Ascending aorta (tissue), 2 donors: ENCODE results near the gene TRIM28. TPM values are rescaled to one million over a fixed set of nuclear protein-coding genes. Genes with fewer than 3 reads are reported as not detected.

ENCODE experiments used
- DNase-seq, 2 donors: peaks; one replicate each; pipeline ENCODE4 v3.0.0-alpha.2; 2019; ENCODE audit warnings: low spot score in 2 of 2
- H3K27ac ChIP-seq, 2 donors: fragments of 200-600 bp; sonication (generic); one replicate each; pipeline ENCODE4 v1.5.1; 2016 to 2017; ENCODE audit warnings: mild to moderate bottlenecking in 1 of 2
- H3K27me3 ChIP-seq: fragments of 200-600 bp; sonication (generic); one replicate; pipeline ENCODE4 v1.5.1; 2017
- H3K36me3 ChIP-seq, 2 donors: fragments of 200-600 bp; sonication (generic); one replicate each; pipeline ENCODE4 v1.5.1; 2016
- H3K4me1 ChIP-seq, 2 donors: fragments of 200-600 bp; sonication (generic); one replicate each; pipeline ENCODE4 v1.5.1; 2016 to 2017; ENCODE audit warnings: mild to moderate bottlenecking in 1 of 2
- H3K4me3 ChIP-seq, 2 donors: fragments of 200-600 bp; sonication (generic); one replicate each; pipeline ENCODE4 v1.5.1; 2016 to 2017; ENCODE audit warnings: mild to moderate bottlenecking in 1 of 2
- H3K9me3 ChIP-seq, 2 donors: fragments of 200-600 bp; sonication (generic); one replicate each; pipeline ENCODE4 v1.5.1; 2016
- CTCF ChIP-seq, 3 experiments: fragments of 200-600 bp in 2 of 3; fragments of 450-650 bp in 1 of 3; sonication (generic) in 2 of 3; IDR thresholded peaks; one replicate each; pipeline ENCODE4 v1.5.1; 2016 to 2019; ENCODE audit warnings: antibody characterized with exemption in 3 of 3, mild to moderate bottlenecking in 1 of 3, moderate library complexity in 1 of 3
- intact Hi-C: fragments of 100-400 bp; cut with DNase I; formaldehyde crosslinking; loops from one replicate; pipeline ENCODE4 v1.15.1; 2023
- total RNA-seq: library from RNA; depleted of rRNA; stranded (reverse); fragments of >200 nt; gene quantifications from one replicate; pipeline ENCODE4 v1.1.0, GENCODE V29; 2016

The TRIM28 gene
- total RNA-seq, 1 donor from 2014 or later = 222 TPM

GRCh38 chr19:58562122-58563033, 18.5 kb downstream of the TRIM28 start:
- no peak for DNase-seq
- intact Hi-C loops = no loop called here
- Histone ChIP-seq H3K4me1 (peaks cover 12 to 27% of the 10 kb centered on the region in 2 donors), H3K4me3 (peak overlapping the region; percentile 46 to 69), H3K9me3 (no peaks in the 10 kb centered on the region), H3K27ac (peak overlapping the region; percentile 36 to 58), H3K36me3 (no peaks in the 10 kb centered on the region), H3K27me3 (no peaks in the 10 kb centered on the region)
- no peak for TF ChIP-seq CTCF (IDR thresholded peaks at IDR 0.05)

GRCh38 chr19:58563034-58563573, 19.2 kb downstream of the TRIM28 start:
- DNase-seq = no peak
- no peak for TF ChIP-seq CTCF (IDR thresholded peaks at IDR 0.05)
- H3K27me3 ChIP-seq = no peaks in the 10 kb centered on the region
- peak overlapping the region in 1 of 2 donors; percentile 58 for H3K27ac ChIP-seq
- peak overlapping the region; percentile 46 to 69 for H3K4me3 ChIP-seq
- peaks cover 11 to 26% of the 10 kb centered on the region in 2 donors for H3K4me1 ChIP-seq
- no peaks in the 10 kb centered on the region for H3K9me3 ChIP-seq
- no peaks in the 10 kb centered on the region for H3K36me3 ChIP-seq
- intact Hi-C loops = no loop called here

GRCh38 chr19:58563823-58564222, 20.0 kb downstream of the TRIM28 start:
- intact Hi-C loops = no loop called here
- DNase-seq = no peak

GRCh38 chr19:58566989-58567388, 23.1 kb downstream of the TRIM28 start:
- DNase-seq = no peak
- no peak for TF ChIP-seq CTCF (IDR thresholded peaks at IDR 0.05)
- Histone ChIP-seq H3K4me1 (peaks cover 8 to 16% of the 10 kb centered on the region in 2 donors), H3K27ac (no peak overlapping the region), H3K36me3 (peaks cover 3% of the 10 kb centered on the region in 2 donors), H3K27me3 (no peaks in the 10 kb centered on the region), H3K4me3 (no peak overlapping the region), H3K9me3 (no peaks in the 10 kb centered on the region)
- intact Hi-C loops = no loop called here

More at GRCh38 chr19:58563823-58564222, 20.0 kb downstream of the TRIM28 start:
- TF ChIP-seq CTCF (IDR thresholded peaks at IDR 0.05) = no peak
- no peaks in the 10 kb centered on the region for H3K9me3 ChIP-seq
- no peak overlapping the region for H3K27ac ChIP-seq
- H3K4me1 ChIP-seq = peaks cover 11 to 26% of the 10 kb centered on the region in 2 donors
- H3K4me3 ChIP-seq = no peak overlapping the region
- no peaks in the 10 kb centered on the region for H3K36me3 ChIP-seq
- no peaks in the 10 kb centered on the region for H3K27me3 ChIP-seq

GRCh38 chr19:58568453-58569130, 24.7 kb downstream of the TRIM28 start:
- H3K27me3 ChIP-seq = no peaks in the 10 kb centered on the region
- H3K27ac ChIP-seq = no peak overlapping the region
- H3K4me3 ChIP-seq = no peak overlapping the region
- H3K36me3 ChIP-seq = peaks cover 3% of the 10 kb centered on the region in 2 donors
- no peak for DNase-seq
- TF ChIP-seq CTCF (IDR thresholded peaks at IDR 0.05) = no peak
- peaks cover 4 to 5% of the 10 kb centered on the region in 2 donors for H3K4me1 ChIP-seq
- intact Hi-C loops = no loop called here
- H3K9me3 ChIP-seq = no peaks in the 10 kb centered on the region
